Spleen (tissue), 7 donors: ENCODE measurements around the gene GHRL.

Source experiments
- CTCF ChIP-seq, 11 experiments: fragments of 200-600 bp in 7 of 11; fragments of 450-650 bp in 4 of 11; sonication (generic) in 4 of 11; IDR thresholded peaks in 8 of 11; conservative IDR thresholded peaks in 3 of 11; 1 replicate in 7 of 11; 2 replicates in 4 of 11; pipeline versions ENCODE4 v1.4.0 to v1.8.0; 2016 to 2021; ENCODE audit warnings: antibody characterized with exemption in 11 of 11, inconsistent platforms in 4 of 11, mild to moderate bottlenecking in 1 of 11
- POLR2AphosphoS5 ChIP-seq, 3 donors: sonication (generic); formaldehyde crosslinking; IDR thresholded peaks; one replicate each; pipeline ENCODE4 v1.5.1; 2017; ENCODE audit warnings: antibody characterized with exemption in 3 of 3
- donor health status: DM: no; HTN: no; CAD: no; lungs with moderate emphysema.
- donor health status: DM: no; HTN: no; CAD: no.
- donor health status: DM: no; HTN: no; CAD: no.

GRCh38 chr3:10340046-10340445 is 47.3 kb upstream of the GHRL start:
- TF ChIP-seq POLR2AphosphoS5 (IDR thresholded peaks at IDR 0.05) (no peak), CTCF (IDR thresholded peaks at IDR 0.05 in 8 of 11, conservative IDR thresholded peaks at IDR 0.05 in 3 of 11) (no peak)
